ENCODE results near the gene RIPPLY1.

RIPPLY1 gene

GRCh38 chrX:106903291-106903824 is at the start of gene RIPPLY1:
Gene RIPPLY1 (minus strand): TSS chrX:106903341. CDS start chrX:106903287, 54 bp downstream.
- TF ChIP-seq CTCF (IDR thresholded peaks at IDR 0.05; ENCODE audit: insufficient read depth, low read depth, low read length, missing control alignments) = no peak
- no peak for DNase-seq (ENCODE audit: low read depth)
- no peak within 1 kb of the TSS for H3K4me3 ChIP-seq (ENCODE audit: low read length)

GRCh38 chrX:106952538-106952937 is 49.4 kb upstream of the RIPPLY1 start:
- no peak overlapping the region for H3K4me3 ChIP-seq (ENCODE audit: low read length)
- no peak for TF ChIP-seq CTCF (IDR thresholded peaks at IDR 0.05; ENCODE audit: insufficient read depth, low read depth, low read length, missing control alignments)
- DNase-seq (ENCODE audit: low read depth) = no peak

- no peak for TF ChIP-seq CTCF (IDR thresholded peaks at IDR 0.05; ENCODE audit: insufficient read depth, low read depth, low read length, missing control alignments)
- H3K4me3 ChIP-seq (ENCODE audit: low read length) = no peak overlapping the region
- no peak for DNase-seq (ENCODE audit: low read depth)
Observed at GRCh38 chrX:106952089-106952488, 48.9 kb upstream of the RIPPLY1 start.

GRCh38 chrX:106951230-106951629 is 48.1 kb upstream of the RIPPLY1 start:
- TF ChIP-seq CTCF (IDR thresholded peaks at IDR 0.05; ENCODE audit: insufficient read depth, low read depth, low read length, missing control alignments) = no peak

GRCh38 chrX:106950381-106950780 is 47.2 kb upstream of the RIPPLY1 start:
- no peak for TF ChIP-seq CTCF (IDR thresholded peaks at IDR 0.05; ENCODE audit: insufficient read depth, low read depth, low read length, missing control alignments)
- H3K4me3 ChIP-seq (ENCODE audit: low read length) = no peak overlapping the region
- no peak for DNase-seq (ENCODE audit: low read depth)

More at GRCh38 chrX:106951230-106951629, 48.1 kb upstream of the RIPPLY1 start:
- H3K4me3 ChIP-seq (ENCODE audit: low read length) = no peak overlapping the region
- DNase-seq (ENCODE audit: low read depth) = no peak

- H3K4me3 ChIP-seq (ENCODE audit: low read length) = no peak overlapping the region
- no peak for DNase-seq (ENCODE audit: low read depth)
- no peak for TF ChIP-seq CTCF (IDR thresholded peaks at IDR 0.05; ENCODE audit: insufficient read depth, low read depth, low read length, missing control alignments)
Observed at GRCh38 chrX:106949366-106949765, 46.2 kb upstream of the RIPPLY1 start.

GRCh38 chrX:106948641-106949040 is 45.5 kb upstream of the RIPPLY1 start:
- no peak for TF ChIP-seq CTCF (IDR thresholded peaks at IDR 0.05; ENCODE audit: insufficient read depth, low read depth, low read length, missing control alignments)
- peak; percentile 54 for DNase-seq (ENCODE audit: low read depth)
- H3K4me3 ChIP-seq (ENCODE audit: low read length) = no peak overlapping the region
